Pancreas (tissue), 10 donors: ENCODE data around the gene TFB1M. TPM values are rescaled to one million over a fixed set of nuclear protein-coding genes. Genes with fewer than 3 reads are reported as not detected.
A peak's percentile ranks its signal among the peaks of the same experiment; 100 is the strongest.
"Not testable (repeated sequence)": the region's sequence is repeated elsewhere in the genome, so short reads cannot be mapped to it uniquely, and the experiment has no call there.

ENCODE experiments used
- ATAC-seq, 4 donors: fragments of 200-7000 bp; cut with Tn5 transposase; one replicate each; pipeline versions ENCODE4 v1.8.0 to v1.9.1; 2020; ENCODE audit warnings: mild to moderate bottlenecking in 4 of 4, moderate library complexity in 4 of 4
- DNase-seq, 6 donors: peaks; one replicate each; pipeline ENCODE4 v3.0.0-alpha.2; 2020
- FAIRE-seq: peaks from 2 replicates; lab custom pipeline; 2012; peaks lifted over from hg19 to GRCh38; lab: Jason Lieb, UNC
- H3K27ac ChIP-seq, 4 donors: fragments of 200-600 bp; sonication (generic); 1 replicate in 3 of 4; 2 replicates in 1 of 4; pipeline versions ENCODE4 v1.5.0 to v1.8.0; 2020
- H3K27me3 ChIP-seq, 4 donors: fragments of 200-600 bp; one replicate each; pipeline ENCODE4 v1.8.0; 2021
- H3K36me3 ChIP-seq, 3 donors: fragments of 200-600 bp; sonication (generic) in 1 of 3; one replicate each; pipeline versions ENCODE4 v1.5.0 to v1.8.0; 2020 to 2021
- H3K4me1 ChIP-seq, 3 donors: fragments of 200-600 bp; one replicate each; pipeline ENCODE4 v1.8.0; 2021
- H3K4me3 ChIP-seq, 4 donors: fragments of 200-600 bp; sonication (generic) in 2 of 4; one replicate each; pipeline versions ENCODE4 v1.5.0 to v1.8.0; 2020 to 2021
- H3K9me3 ChIP-seq, 4 donors: fragments of 200-600 bp; one replicate each; pipeline ENCODE4 v1.8.0; 2021
- CTCF ChIP-seq, 4 donors: fragments of 200-600 bp; sonication (generic) in 3 of 4; IDR thresholded peaks; one replicate each; pipeline versions ENCODE4 v1.5.0 to v1.8.0; 2021; ENCODE audit warnings: antibody characterized with exemption in 4 of 4
- WGBS, 2 donors: extraction: QIAGEN DNeasy Blood & Tissue Kit; methylation state at CpG; one replicate each; pipeline ENCODE4 v1.1.7; 2013; 5-methylcytosine and 5-hydroxymethylcytosine counted together
- intact Hi-C, 3 donors: fragments of 100-400 bp; cut with DNase I; formaldehyde crosslinking; loops; one replicate each; pipeline versions ENCODE4 v1.11.1 to v1.14.2; 2022
- polyA plus RNA-seq, 2 donors: library from polyadenylated mRNA; stranded (reverse); fragments of 200-250 nt; gene quantifications; one replicate each; pipeline ENCODE4 v1.2.3, GENCODE V29; 2013
- total RNA-seq, 6 donors: library from RNA; stranded (reverse); fragmentation: NEBNext Ultra II Directional in 4 of 6; extraction: Animal tissue kit (Norgen Biotek cat#: 25700) in 4 of 6; gene quantifications; one replicate each; pipeline versions ENCODE4 v1.2.1 to v1.2.4, GENCODE V29; 2021 to 2023
- donor health status: healthy with polysubstance abuse.
- donor health status: DM: no; HTN: no; CAD: no; lungs with moderate emphysema.
- donor health status: DM: no; HTN: no; CAD: no.
- donor health status: control.
- donor health status: control.
- donor health status: Bipolar disorder and iron deficiency.
- donor health status: DM: yes; HTN: yes; CAD: no.
- donor health status: DM: no; HTN: no; CAD: no.
- donor health status: DM: no; HTN: no; CAD: no.
- donor health status: DM: yes; HTN: yes; CAD: no.

Gene TFB1M
- total and polyA plus RNA-seq, 8 donors, result 7.6 to 16.3 (median 9.2) TPM

- Histone ChIP-seq H3K27ac (no peak overlapping the region), H3K4me3 (no peak overlapping the region), H3K27me3 (no peaks in the 10 kb centered on the region), H3K4me1 (peaks cover 0 to 16% (median 3%) of the 10 kb centered on the region in 3 donors), H3K36me3 (no peaks in the 10 kb centered on the region), H3K9me3 (no peaks in the 10 kb centered on the region)
- no peak for ATAC-seq
- intact Hi-C loops, result no loop called here
- no peak for FAIRE-seq
- no peak for DNase-seq
- no peak for TF ChIP-seq CTCF (IDR thresholded peaks at IDR 0.05)
- WGBS, 2 donors, result 89 to 95% methylated on average over 1 of the region's 1 CpG
Observed at GRCh38 chr6:155316419-155316818, 2.1 kb upstream of the TFB1M start.

- H3K36me3 ChIP-seq, result no peaks in the 10 kb centered on the region
- H3K9me3 ChIP-seq, result no peaks in the 10 kb centered on the region
- intact Hi-C loops, result no loop called here
- no peak for TF ChIP-seq CTCF (IDR thresholded peaks at IDR 0.05)
- H3K4me3 ChIP-seq, result peak overlapping the region; percentile 62 to 86 (median 76)
- peaks cover 0 to 20% (median 3%) of the 10 kb centered on the region in 3 donors for H3K4me1 ChIP-seq
- H3K27ac ChIP-seq, result peak overlapping the region in 2 of 4 donors; percentile 90 to 95
- ATAC-seq (no peak), DNase-seq (no peak), FAIRE-seq (no peak)
- 5 to 7% methylated on average over 3 of the region's 3 CpGs for WGBS, 2 donors
- H3K27me3 ChIP-seq, result no peaks in the 10 kb centered on the region
Observed at GRCh38 chr6:155315516-155315871, 1.2 kb upstream of the TFB1M start.

DNA sequence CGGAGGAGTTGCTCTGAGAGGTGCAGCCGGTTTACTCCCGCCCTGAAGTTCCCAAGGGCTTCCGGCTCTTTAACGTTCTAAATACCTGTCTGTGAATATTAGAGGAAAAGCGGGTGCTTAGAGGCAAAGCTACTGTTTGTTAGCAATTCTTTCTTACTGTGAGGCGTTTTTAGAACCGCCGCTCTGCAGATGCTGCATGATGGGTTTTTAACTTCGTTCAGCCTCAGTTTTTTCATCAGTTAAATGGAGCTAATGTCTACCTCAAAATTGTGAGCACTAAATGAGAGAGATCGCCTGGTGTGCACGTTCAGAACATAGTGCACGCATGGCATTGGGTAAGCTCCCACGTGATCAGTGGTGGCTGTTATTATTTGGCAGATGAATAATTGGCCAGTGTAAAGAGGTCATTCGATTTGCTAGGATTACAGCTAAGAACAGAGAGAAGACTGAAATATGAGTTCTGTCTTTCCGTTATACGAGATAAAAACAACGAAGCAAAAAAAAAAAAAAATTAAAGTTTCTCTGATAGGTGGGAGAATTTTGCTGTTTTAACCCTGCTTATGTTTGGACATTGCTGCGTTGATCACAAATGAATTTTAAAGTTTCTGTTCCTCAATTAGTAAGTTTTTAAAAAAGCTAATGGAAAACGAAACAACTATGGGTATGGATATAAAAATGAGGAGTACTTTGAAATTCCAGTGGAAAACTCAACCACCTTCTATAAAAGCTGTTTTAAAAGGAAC lies 660 bp upstream of the TFB1M start:
- FAIRE-seq (peak; percentile 20), ATAC-seq (peak; percentile 67 to 78 (median 76)), DNase-seq (peak in 4 of 6 donors; percentile 51 to 65 (median 59))
- no peaks in the 10 kb centered on the region for H3K9me3 ChIP-seq
- H3K4me1 ChIP-seq, result peaks cover 0 to 20% (median 3%) of the 10 kb centered on the region in 3 donors
- no peak for TF ChIP-seq CTCF (IDR thresholded peaks at IDR 0.05)
- no peaks in the 10 kb centered on the region for H3K36me3 ChIP-seq
- 0 to 1% methylated on average over 20 of the region's 20 CpGs for WGBS, 2 donors
- peak overlapping the region; percentile 62 to 86 (median 76) for H3K4me3 ChIP-seq
- intact Hi-C loops, result no loop called here
- no peaks in the 10 kb centered on the region for H3K27me3 ChIP-seq
- H3K27ac ChIP-seq, result peak overlapping the region; percentile 83 to 95 (median 89)

GRCh38 chr6:155313602-155314091 lies 637 bp downstream of the TFB1M start:
- ATAC-seq, result peak in 3 of 4 donors; percentile 12 to 23 (median 18)
- no peaks in the 10 kb centered on the region for H3K36me3 ChIP-seq
- peak overlapping the region; percentile 62 to 86 (median 76) for H3K4me3 ChIP-seq
- intact Hi-C loops, result no loop called here
- peaks cover 0 to 20% (median 3%) of the 10 kb centered on the region in 3 donors for H3K4me1 ChIP-seq
- H3K9me3 ChIP-seq, result no peaks in the 10 kb centered on the region
- FAIRE-seq, result no peak
- DNase-seq, result no peak
- WGBS, 2 donors, result 0% methylated on average over 15 of the region's 15 CpGs
- no peaks in the 10 kb centered on the region for H3K27me3 ChIP-seq
- peak overlapping the region; percentile 83 to 95 (median 89) for H3K27ac ChIP-seq
- no peak for TF ChIP-seq CTCF (IDR thresholded peaks at IDR 0.05)

- Histone ChIP-seq H3K4me1 (peaks cover 0 to 20% (median 3%) of the 10 kb centered on the region in 3 donors), H3K4me3 (peak overlapping the region in 1 of 4 donors; percentile 86)
- not testable (repeated sequence) for H3K9me3 ChIP-seq
Observed at GRCh38 chr6:155312950-155313349, 1.3 kb downstream of the TFB1M start.

More at GRCh38 chr6:155312950-155313349, 1.3 kb downstream of the TFB1M start:
- FAIRE-seq, intact Hi-C loops, H3K27ac ChIP-seq, H3K27me3 ChIP-seq, DNase-seq, H3K36me3 ChIP-seq, ATAC-seq: not testable (repeated sequence)
- 85 to 92% methylated on average over 7 of the region's 7 CpGs for WGBS, 2 donors
